OCI-LY3 (cell line): ENCODE results near the gene NCOA5.

Source experiments
- H2AFZ ChIP-seq: fragments of 200-600, 300-600 bp; shearing (Covaris generic); 2 replicates; pipeline ENCODE4 v1.6.0; 2014; ENCODE audit warnings: antibody characterized with exemption, low read depth, low read length
- H3K27ac ChIP-seq: fragments of 200-600, 300-600 bp; sonication (generic); 2 replicates; pipeline ENCODE4 v1.5.1; 2014; ENCODE audit warnings: mild to moderate bottlenecking, low read length, moderate library complexity, mixed read lengths
- H3K27me3 ChIP-seq: fragments of 200-600, 300-600 bp; sonication (generic); 2 replicates; pipeline ENCODE4 v1.6.1; 2014; ENCODE audit warnings: low read depth, low read length, mixed read lengths
- H3K36me3 ChIP-seq: fragments of 200-600, 300-600 bp; sonication (generic); replicated peaks from 2 replicates; pipeline ENCODE3; 2014; ENCODE audit warnings: low read depth, low read length, mixed read lengths
- H3K4me1 ChIP-seq: fragments of 300-600, 200-600 bp; sonication (generic); 2 replicates; pipeline ENCODE4 v1.6.1; 2014; ENCODE audit warnings: low read length, mixed read lengths
- H3K4me2 ChIP-seq: fragments of 200-600, 300-600 bp; sonication (generic); 2 replicates; pipeline ENCODE4 v1.6.1; 2014; ENCODE audit warnings: low read length, mixed read lengths
- H3K4me3 ChIP-seq: fragments of 300-600, 200-600 bp; sonication (generic); 2 replicates; pipeline ENCODE4 v1.5.1; 2014; ENCODE audit warnings: antibody characterized with exemption, mild to moderate bottlenecking, low read length, moderate library complexity
- H3K79me2 ChIP-seq: fragments of 300-600, 200-600 bp; shearing (Covaris generic); 2 replicates; pipeline ENCODE4 v1.6.1; 2014; ENCODE audit warnings: mild to moderate bottlenecking, low read length, mixed read lengths
- H3K9ac ChIP-seq: fragments of 300-600, 200-600 bp; shearing (Covaris generic); 2 replicates; pipeline ENCODE4 v1.6.0; 2014; ENCODE audit warnings: mild to moderate bottlenecking, low read length, moderate library complexity
- H3K9me3 ChIP-seq: fragments of 200-600, 300-600 bp; shearing (Covaris generic); 2 replicates; pipeline ENCODE4 v1.6.1; 2014; ENCODE audit warnings: low read length, mixed read lengths; ENCODE audit not compliant: insufficient read depth
- H4K20me1 ChIP-seq: fragments of 200-600, 300-600 bp; sonication (generic); 2 replicates; pipeline ENCODE4 v1.6.1; 2016; ENCODE audit warnings: low read length, mixed read lengths; ENCODE audit not compliant: insufficient read depth
- EZH2phosphoT487 ChIP-seq: fragments of 200-600 bp; shearing (Covaris generic); IDR thresholded peaks from 2 replicates; pipeline ENCODE4 v1.6.1; 2018; ENCODE audit warnings: antibody characterized with exemption, mixed run types, low read depth
- TF ChIP-seq, protein P1 (sequence below): fragments of 200-600, 300-600 bp; sonication (generic); IDR thresholded peaks from 2 replicates; pipeline ENCODE4 v1.5.1; 2014; ENCODE audit warnings: antibody characterized with exemption, low read length, low read depth

The NCOA5 gene

GRCh38 chr20:46127396-46128010, 37.7 kb upstream of the NCOA5 start:
- H4K20me1 ChIP-seq = peaks cover 85% of the 10 kb centered on the region
- no peak overlapping the region for H3K9ac ChIP-seq

GRCh38 chr20:46126440-46127056, 36.8 kb upstream of the NCOA5 start:
- no peak overlapping the region for H3K4me2 ChIP-seq
- peaks cover 71% of the 10 kb centered on the region for H3K36me3 ChIP-seq
- peaks cover 83% of the 10 kb centered on the region for H3K4me1 ChIP-seq
- peak overlapping the region; percentile 26 for H3K27ac ChIP-seq
- H3K9me3 ChIP-seq = no peaks in the 10 kb centered on the region
- H3K79me2 ChIP-seq = peaks cover 46% of the 10 kb centered on the region
- H3K4me3 ChIP-seq = no peak overlapping the region
- H3K27me3 ChIP-seq = no peaks in the 10 kb centered on the region
- H3K9ac ChIP-seq = no peak overlapping the region
- peaks cover 89% of the 10 kb centered on the region for H4K20me1 ChIP-seq
- TF ChIP-seq EZH2phosphoT487 = no peak
- TF ChIP-seq, protein P1, sequence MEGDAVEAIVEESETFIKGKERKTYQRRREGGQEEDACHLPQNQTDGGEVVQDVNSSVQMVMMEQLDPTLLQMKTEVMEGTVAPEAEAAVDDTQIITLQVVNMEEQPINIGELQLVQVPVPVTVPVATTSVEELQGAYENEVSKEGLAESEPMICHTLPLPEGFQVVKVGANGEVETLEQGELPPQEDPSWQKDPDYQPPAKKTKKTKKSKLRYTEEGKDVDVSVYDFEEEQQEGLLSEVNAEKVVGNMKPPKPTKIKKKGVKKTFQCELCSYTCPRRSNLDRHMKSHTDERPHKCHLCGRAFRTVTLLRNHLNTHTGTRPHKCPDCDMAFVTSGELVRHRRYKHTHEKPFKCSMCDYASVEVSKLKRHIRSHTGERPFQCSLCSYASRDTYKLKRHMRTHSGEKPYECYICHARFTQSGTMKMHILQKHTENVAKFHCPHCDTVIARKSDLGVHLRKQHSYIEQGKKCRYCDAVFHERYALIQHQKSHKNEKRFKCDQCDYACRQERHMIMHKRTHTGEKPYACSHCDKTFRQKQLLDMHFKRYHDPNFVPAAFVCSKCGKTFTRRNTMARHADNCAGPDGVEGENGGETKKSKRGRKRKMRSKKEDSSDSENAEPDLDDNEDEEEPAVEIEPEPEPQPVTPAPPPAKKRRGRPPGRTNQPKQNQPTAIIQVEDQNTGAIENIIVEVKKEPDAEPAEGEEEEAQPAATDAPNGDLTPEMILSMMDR = no peak
- no peak overlapping the region for H2AFZ ChIP-seq

More at GRCh38 chr20:46127396-46128010, 37.7 kb upstream of the NCOA5 start:
- Histone ChIP-seq H3K9me3 (no peaks in the 10 kb centered on the region), H3K79me2 (peaks cover 37% of the 10 kb centered on the region), H3K27me3 (no peaks in the 10 kb centered on the region), H3K4me2 (no peak overlapping the region), H3K36me3 (peaks cover 61% of the 10 kb centered on the region), H3K4me3 (no peak overlapping the region), H3K4me1 (peaks cover 77% of the 10 kb centered on the region), H3K27ac (peak overlapping the region; percentile 59; the same call in 1 of the 2 replicates), H2AFZ (no peak overlapping the region)
- no peak for TF ChIP-seq EZH2phosphoT487
- TF ChIP-seq, protein P1 = no peak

- no peak overlapping the region for H3K9ac ChIP-seq
- no peak overlapping the region for H3K4me3 ChIP-seq
- H3K4me2 ChIP-seq = peak overlapping the region; percentile 73; the same call in 1 of the 2 replicates
- H3K36me3 ChIP-seq = peaks cover 88% of the 10 kb centered on the region
- peak overlapping the region; percentile 94 for H3K27ac ChIP-seq
- peaks cover 63% of the 10 kb centered on the region for H3K4me1 ChIP-seq
- H3K27me3 ChIP-seq = no peaks in the 10 kb centered on the region
- H2AFZ ChIP-seq = no peak overlapping the region
- peaks cover 94% of the 10 kb centered on the region for H4K20me1 ChIP-seq
- no peaks in the 10 kb centered on the region for H3K9me3 ChIP-seq
- H3K79me2 ChIP-seq = peaks cover 75% of the 10 kb centered on the region
- TF ChIP-seq, protein P1 = no peak
- no peak for TF ChIP-seq EZH2phosphoT487
These were observed 33.9 kb upstream of the NCOA5 start for GRCh38 chr20:46123482-46124245.
